ENCODE measurements around the gene CAPN6. TPM values are rescaled to one million over a fixed set of nuclear protein-coding genes. Genes with fewer than 3 reads are reported as not detected.

CAPN6 gene
- total and polyA plus RNA-seq, 10 of the 15 experiments (the other 5 are each of a cell fraction or from before 2014, with no cell fraction given), result not detected

DNA sequence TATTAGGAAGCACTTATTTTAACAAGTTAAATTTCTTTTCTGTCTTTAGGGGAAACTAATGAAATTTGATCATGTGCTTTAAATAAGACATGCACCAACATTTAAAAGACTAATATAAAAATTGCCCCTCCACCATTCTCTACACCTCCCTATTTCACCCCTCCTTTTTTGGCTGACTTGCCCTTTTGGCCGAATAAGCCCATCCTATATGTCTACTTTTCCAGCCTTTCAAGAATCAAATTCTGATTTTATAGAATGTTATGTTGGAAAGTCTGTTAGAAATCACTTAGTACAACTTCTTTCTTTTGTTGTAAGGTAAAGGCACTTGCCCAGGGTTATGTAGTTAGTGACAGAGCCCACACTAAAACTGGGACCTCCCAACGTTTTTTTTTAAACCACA, 1.8 kb downstream of the CAPN6 start:
- H3K4me2 ChIP-seq (ENCODE audit: control insufficient read depth, insufficient read depth), result no peak overlapping the region
- WGBS (ENCODE audit: insufficient coverage, insufficient replicate concordance, low lambda C conversion rate, missing lambda C conversion rate), result 0% methylated on average over 2 of the region's 2 CpGs
- no peaks in the 10 kb centered on the region for H3K36me3 ChIP-seq (ENCODE audit: control insufficient read depth in 2 of 2, insufficient read depth in 2 of 2, low read length in 1 of 2)
- SMC1A ChIA-PET (ENCODE audit: uncharacterized antibody, unreplicated experiment), result no interaction called here
- no peaks in the 10 kb centered on the region; a peak in 1 of 4 replicates for H3K27me3 ChIP-seq (replicated peaks in 1 of 2; ENCODE audit: control insufficient read depth in 2 of 2, insufficient read depth in 2 of 2, low read length in 1 of 2)
- H3K9me3 ChIP-seq (replicated peaks; ENCODE audit: control insufficient read depth, insufficient read depth, low read length), result no peaks in the 10 kb centered on the region
- TF ChIP-seq MLLT1 (IDR thresholded peaks at IDR 0.05) (no peak), ZZZ3 (IDR thresholded peaks at IDR 0.05; ENCODE audit: control insufficient read depth, insufficient read length, low read depth) (no peak), BRCA1 (IDR thresholded peaks at IDR 0.05; ENCODE audit: low read depth, low read length) (no peak), RCOR1 (conservative IDR thresholded peaks at IDR 0.05; ENCODE audit: low read depth, low read length) (no peak), E2F4 (IDR thresholded peaks at IDR 0.05; ENCODE audit: low read depth, low read length) (no peak), ZBTB4 (CRISPR knock-in tag; IDR thresholded peaks at IDR 0.05) (no peak), ZNF217 (IDR thresholded peaks at IDR 0.05) (no peak)
- TF ChIP-seq, protein P1, sequence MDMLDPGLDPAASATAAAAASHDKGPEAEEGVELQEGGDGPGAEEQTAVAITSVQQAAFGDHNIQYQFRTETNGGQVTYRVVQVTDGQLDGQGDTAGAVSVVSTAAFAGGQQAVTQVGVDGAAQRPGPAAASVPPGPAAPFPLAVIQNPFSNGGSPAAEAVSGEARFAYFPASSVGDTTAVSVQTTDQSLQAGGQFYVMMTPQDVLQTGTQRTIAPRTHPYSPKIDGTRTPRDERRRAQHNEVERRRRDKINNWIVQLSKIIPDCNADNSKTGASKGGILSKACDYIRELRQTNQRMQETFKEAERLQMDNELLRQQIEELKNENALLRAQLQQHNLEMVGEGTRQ (IDR thresholded peaks at IDR 0.05; ENCODE audit: borderline replicate concordance, low read depth, low read length), result no peak
- H3K4me3 ChIP-seq, result no peak overlapping the region
- in situ Hi-C loops (cut with MboI), result no loop called here
- intact Hi-C loops (cut with micrococcal nuclease; ENCODE audit: unreplicated experiment), result no loop called here
- no peak for DNase-seq (ENCODE audit: low read depth, low spot score)
- H3K79me2 ChIP-seq (ENCODE audit: control insufficient read depth, insufficient read depth, low read length), result no peaks in the 10 kb centered on the region
- POLR2A ChIA-PET, result no interaction called here
- no peak for FAIRE-seq
- CTCF ChIA-PET, result no interaction called here
- H3K9ac ChIP-seq (ENCODE audit: control insufficient read depth, insufficient read depth, low read length), result no peak overlapping the region
- no peak overlapping the region for H3K27ac ChIP-seq (ENCODE audit: control insufficient read depth, insufficient read depth)
- no peak overlapping the region for H2AFZ ChIP-seq (ENCODE audit: control insufficient read depth, low read depth, low read length)
- no TSS peak for BruUV-seq (replicated peaks)
- no peaks in the 10 kb centered on the region for H4K20me1 ChIP-seq (ENCODE audit: control insufficient read depth, insufficient read depth)
- no peaks in the 10 kb centered on the region for H3K4me1 ChIP-seq (ENCODE audit: control insufficient read depth, insufficient read depth, low read length)
- RAD21 ChIA-PET (ENCODE audit: unreplicated experiment), result no interaction called here
- no peak for ATAC-seq
